ENCODE data around the gene ATG9B. TPM values are rescaled to one million over a fixed set of nuclear protein-coding genes. Genes with fewer than 3 reads are reported as not detected.

Gene ATG9B
- polyA plus RNA-seq, 1 of the 3 experiments (the other 2 are of a cell fraction) = 0.67 TPM

GRCh38 chr7:150999001-150999400 lies 25.3 kb downstream of the ATG9B start:
- peaks cover 0 to 11% of the 10 kb centered on the region in 2 experiments; a peak in 1 of 4 replicates for H3K4me1 ChIP-seq (ENCODE audit: control insufficient read depth in 1 of 2, insufficient read depth in 2 of 2, low read depth in 1 of 2, low read length in 1 of 2)
- POLR2A ChIA-PET = interaction anchor here (1.0 kb wide), 1 partner anchor 13 kb away, joined by 3 read pairs; no protein-coding TSS in a partner anchor
- H3K36me3 ChIP-seq (replicated peaks in 1 of 2; ENCODE audit: control insufficient read depth in 1 of 2, insufficient read depth in 2 of 2, low read length in 1 of 2) = no peaks in the 10 kb centered on the region
- H3K9me3 ChIP-seq = no peaks in the 10 kb centered on the region
- CTCF ChIA-PET = interaction anchor here (1.0 to 2.8 kb wide), 4 partner anchors 9 to 19 kb away, joined by 3 to 12 read pairs (median 8); no protein-coding TSS in a partner anchor
- H3K27ac ChIP-seq (ENCODE audit: low read depth in 2 of 2, low read length in 1 of 2) = no peak overlapping the region
- H3K4me2 ChIP-seq = no peak overlapping the region
- H2AFZ ChIP-seq (ENCODE audit: low read depth) = no peak overlapping the region
- no peak overlapping the region for H3K4me3 ChIP-seq (ENCODE audit: low read depth in 2 of 2, low read length in 1 of 2)
- H3F3A ChIP-seq (replicated peaks; ENCODE audit: insufficient read depth) = no peaks in the 10 kb centered on the region
- no peaks in the 10 kb centered on the region for H4K20me1 ChIP-seq (ENCODE audit: insufficient read depth)
- peak; percentile 20 for DNase-seq
- H3K27me3 ChIP-seq (ENCODE audit: insufficient read depth) = no peaks in the 10 kb centered on the region
- no peaks in the 10 kb centered on the region for H3K79me2 ChIP-seq (ENCODE audit: insufficient read depth)
- TF ChIP-seq CHD2 (IDR thresholded peaks at IDR 0.05; ENCODE audit: low read length, partially characterized antibody) = no peak
- TF ChIP-seq POLR2AphosphoS5 (IDR thresholded peaks at IDR 0.05; ENCODE audit: low read depth, low read length) = no peak
- TF ChIP-seq ZBTB33 (IDR thresholded peaks at IDR 0.05; ENCODE audit: borderline replicate concordance, low read depth) = no peak
- no peak for TF ChIP-seq IRF3 (IDR thresholded peaks at IDR 0.05; ENCODE audit: low read depth, low read length)
- TF ChIP-seq RCOR1 (IDR thresholded peaks at IDR 0.05; ENCODE audit: low read length) = no peak
- TF ChIP-seq MXI1 (IDR thresholded peaks at IDR 0.05; ENCODE audit: low read depth, low read length) = no peak
- TF ChIP-seq EP300 (IDR thresholded peaks at IDR 0.05; ENCODE audit: borderline replicate concordance in 1 of 2, low read depth in 1 of 2, low read length in 1 of 2) = no peak
- no peak for TF ChIP-seq GABPA (IDR thresholded peaks at IDR 0.05; ENCODE audit: low read depth)
- TF ChIP-seq SMC3 (IDR thresholded peaks at IDR 0.05; ENCODE audit: low read depth, low read length) = no peak
- no peak for TF ChIP-seq TEAD4 (IDR thresholded peaks at IDR 0.05; ENCODE audit: borderline replicate concordance, insufficient read depth)
- no peak for TF ChIP-seq MEF2A (IDR thresholded peaks at IDR 0.05; ENCODE audit: borderline replicate concordance, low read depth)
- no peak for TF ChIP-seq FOSL2 (IDR thresholded peaks at IDR 0.05; ENCODE audit: borderline replicate concordance, low read depth)
- TF ChIP-seq RXRA (IDR thresholded peaks at IDR 0.05; ENCODE audit: borderline replicate concordance, low read depth) = no peak
- TF ChIP-seq USF2 (IDR thresholded peaks at IDR 0.05; ENCODE audit: borderline replicate concordance, low read depth, low read length) = no peak
- no peak for TF ChIP-seq USF1 (IDR thresholded peaks at IDR 0.05; ENCODE audit: borderline replicate concordance, low read depth)
- TF ChIP-seq REST (IDR thresholded peaks at IDR 0.05; ENCODE audit: low read depth, low read length) = no peak
- no peak overlapping the region for H3K9ac ChIP-seq
- no peaks in the 10 kb centered on the region for H3K9me2 ChIP-seq
- 56% methylated on average over 8 of the region's 12 CpGs for WGBS (ENCODE audit: low lambda C conversion rate)
